CD4-positive, alpha-beta T cell treated with Interleukin-12 subunit alpha and Interleukin-12 subunit beta, for 1 hour (primary cell): Measurements from ENCODE around the gene ANKRD6.

Source experiments
- DNase-seq: peaks from one replicate; pipeline ENCODE4 v3.0.0-alpha.2; 2020

Gene ANKRD6

GRCh38 chr6:89566930-89567629, 134.1 kb downstream of the ANKRD6 start:
- DNase-seq = no peak

- no peak for DNase-seq
Observed at GRCh38 chr6:89567630-89568390, 134.9 kb downstream of the ANKRD6 start.

- no peak for DNase-seq
Observed at GRCh38 chr6:89574910-89575561, 142.1 kb downstream of the ANKRD6 start.

- no peak for DNase-seq
Observed at GRCh38 chr6:89575562-89575960, 142.6 kb downstream of the ANKRD6 start.

- DNase-seq = no peak
Observed at GRCh38 chr6:89580997-89581666, 148.2 kb downstream of the ANKRD6 start.

GRCh38 chr6:89581689-89582088, 148.7 kb downstream of the ANKRD6 start:
- DNase-seq = no peak

- DNase-seq = no peak
Observed at GRCh38 chr6:89582669-89583325, 149.8 kb downstream of the ANKRD6 start.

GRCh38 chr6:89583559-89583958, 150.6 kb downstream of the ANKRD6 start:
- DNase-seq = no peak

GRCh38 chr6:89584539-89584938, 151.6 kb downstream of the ANKRD6 start:
- no peak for DNase-seq

- no peak for DNase-seq
Observed at GRCh38 chr6:89585154-89585553, 152.2 kb downstream of the ANKRD6 start.

- no peak for DNase-seq
Observed at GRCh38 chr6:89589297-89590025, 156.5 kb downstream of the ANKRD6 start.

- DNase-seq = no peak
Observed at GRCh38 chr6:89590133-89590532, 157.2 kb downstream of the ANKRD6 start.

GRCh38 chr6:89591745-89592144, 158.8 kb downstream of the ANKRD6 start:
- DNase-seq = no peak

GRCh38 chr6:89596056-89596455, 163.1 kb downstream of the ANKRD6 start:
- peak; percentile 18 for DNase-seq

GRCh38 chr6:89596484-89596883, 163.5 kb downstream of the ANKRD6 start:
- DNase-seq = no peak

- no peak for DNase-seq
Observed at GRCh38 chr6:89597372-89597771, 164.4 kb downstream of the ANKRD6 start.

- DNase-seq = no peak
Observed at GRCh38 chr6:89597988-89598387, 165.0 kb downstream of the ANKRD6 start.

GRCh38 chr6:89599727-89600126, 166.8 kb downstream of the ANKRD6 start:
- DNase-seq = no peak

- no peak for DNase-seq
Observed at GRCh38 chr6:89602166-89602565, 169.2 kb downstream of the ANKRD6 start.

GRCh38 chr6:89604653-89605052, 171.7 kb downstream of the ANKRD6 start:
- DNase-seq = no peak

GRCh38 chr6:89605861-89606260, 172.9 kb downstream of the ANKRD6 start:
- no peak for DNase-seq

- DNase-seq = peak; percentile 79
Observed at GRCh38 chr6:89610149-89610642, 177.2 kb downstream of the ANKRD6 start.
